A549 (cell line): ENCODE data around the gene RHCE.

Experiments
- JUNB ChIP-seq: fragments of >200 bp; sonication (Bioruptor Twin); formaldehyde crosslinking; IDR thresholded peaks from 2 replicates; pipeline ENCODE4 v1.6.1; 2016
- MAFK ChIP-seq: fragments of 450-650 bp; IDR thresholded peaks from 2 replicates; pipeline ENCODE4 v1.6.1; 2014; ENCODE audit not compliant: partially characterized antibody
- POLR2A ChIP-seq: IDR thresholded peaks from 2 replicates; pipeline ENCODE4 v1.6.1; 2012; ENCODE audit warnings: mild to moderate bottlenecking, low read length

- no peak for TF ChIP-seq JUNB
- no peak for TF ChIP-seq MAFK
- TF ChIP-seq POLR2A: no peak
These were observed 10.6 kb upstream of the RHCE start for GRCh38 chr1:25430967-25431881.
